SK-N-SH treated with all-trans-retinoic acid at 6 μM for 48 hours (cell line): Measurements from ENCODE around the gene LRRC55.

Experiments used
- ISL1 ChIP-seq: fragments of 250-450 bp; sonication (Bioruptor Pico); IDR thresholded peaks from 2 replicates; pipeline ENCODE4 v2.1.2; 2022; ENCODE audit warnings: mild to moderate bottlenecking, moderate library complexity
- PATZ1 ChIP-seq: fragments of 250-450 bp; sonication (Bioruptor Pico); IDR thresholded peaks from 2 replicates; pipeline ENCODE4 v1.8.0; 2020; ENCODE audit warnings: mild to moderate bottlenecking, moderate library complexity, borderline replicate concordance
- TSHZ2 ChIP-seq: fragments of 250-450 bp; sonication (Bioruptor Pico); IDR thresholded peaks from 2 replicates; pipeline ENCODE4 v1.5.0; 2020; ENCODE audit warnings: mild to moderate bottlenecking, moderate library complexity
- ZC3H10 ChIP-seq: fragments of 250-450 bp; sonication (Bioruptor Pico); IDR thresholded peaks from 2 replicates; pipeline ENCODE4 v1.5.1; 2021; ENCODE audit warnings: mild to moderate bottlenecking, moderate library complexity
- ZNF70 ChIP-seq: fragments of 450-650 bp; formaldehyde crosslinking; IDR thresholded peaks from 2 replicates; pipeline ENCODE4 v1.5.0; 2020; ENCODE audit warnings: mild to moderate bottlenecking, moderate library complexity
- ZNF8 ChIP-seq: fragments of 450-650 bp; formaldehyde crosslinking; IDR thresholded peaks from 2 replicates; pipeline ENCODE4 v1.5.0; 2020; ENCODE audit warnings: mild to moderate bottlenecking, moderate library complexity

GRCh38 chr11:57239348-57239747 lies 57.6 kb downstream of the LRRC55 start:
- TF ChIP-seq ZC3H10 (CRISPR knock-in tag) (no peak), ZNF8 (CRISPR knock-in tag) (no peak), PATZ1 (no peak), ZNF70 (CRISPR knock-in tag) (no peak), TSHZ2 (CRISPR knock-in tag) (no peak), ISL1 (CRISPR knock-in tag) (no peak)
